ENCODE measurements around the gene PLEKHA6.

The PLEKHA6 gene

DNA sequence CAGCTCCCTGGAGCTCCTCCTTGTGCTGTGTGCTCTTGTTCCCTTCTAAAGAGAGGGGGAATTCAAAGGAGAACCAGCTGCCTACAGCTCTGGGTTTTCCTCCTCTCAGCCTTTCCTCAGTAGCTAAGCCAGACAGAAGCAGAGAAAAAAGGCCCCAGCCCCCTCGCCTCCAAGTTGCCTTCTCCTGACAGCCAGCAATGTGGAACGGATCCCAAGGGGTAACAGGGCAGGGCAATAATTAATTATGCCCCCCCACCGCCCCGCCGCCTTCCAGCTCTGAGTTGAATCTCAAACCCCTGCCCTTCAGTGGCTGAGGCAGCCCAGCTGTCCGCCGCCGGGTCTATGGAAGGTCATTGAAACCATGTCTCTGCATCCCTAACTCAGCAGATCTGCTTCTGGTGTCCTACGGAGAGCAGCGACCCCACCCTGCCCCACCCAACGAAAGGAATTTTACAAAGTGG is 76.9 kb downstream of the PLEKHA6 start:
- no peak for DNase-seq

DNA sequence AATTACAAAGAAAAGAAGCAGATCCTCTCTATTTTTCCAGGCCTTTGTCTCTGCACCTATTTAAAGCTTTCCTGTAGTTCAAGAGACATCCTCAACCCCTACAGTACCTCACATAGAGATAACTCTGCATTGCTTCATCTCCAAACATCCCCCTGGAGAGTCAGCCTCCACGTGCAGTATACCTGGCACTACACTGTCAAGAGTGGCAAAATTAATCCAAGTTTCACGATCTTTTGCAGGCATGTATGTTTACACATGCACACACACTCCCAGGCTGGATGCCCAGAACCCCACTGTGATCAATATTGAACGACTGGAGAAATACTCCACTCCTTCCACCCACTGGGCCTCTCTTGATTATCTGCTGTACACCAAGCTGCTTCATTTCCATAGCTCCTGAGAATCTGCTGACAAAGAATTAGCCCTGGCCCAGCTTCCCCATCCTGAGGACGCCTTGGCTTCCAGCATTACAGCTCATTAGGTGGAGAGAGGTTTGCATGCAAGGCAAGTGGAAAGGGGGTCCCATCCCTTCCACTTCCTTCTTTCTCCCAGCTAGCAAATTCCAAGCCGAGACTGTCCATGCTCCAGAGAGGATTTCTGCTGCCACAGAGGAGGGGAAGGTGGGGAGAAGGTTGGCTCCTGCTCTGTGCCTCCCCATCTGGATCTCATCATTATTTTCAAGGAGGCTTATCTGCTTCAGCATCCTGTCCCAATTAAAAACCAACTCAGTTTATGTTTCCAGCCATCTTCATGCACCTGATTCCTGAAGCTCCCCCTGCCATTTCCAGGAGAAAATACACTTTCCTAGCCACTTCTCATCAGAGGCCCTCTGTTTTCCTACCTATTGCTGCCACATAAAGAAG is 79.4 kb downstream of the PLEKHA6 start:
- DNase-seq = no peak

DNA sequence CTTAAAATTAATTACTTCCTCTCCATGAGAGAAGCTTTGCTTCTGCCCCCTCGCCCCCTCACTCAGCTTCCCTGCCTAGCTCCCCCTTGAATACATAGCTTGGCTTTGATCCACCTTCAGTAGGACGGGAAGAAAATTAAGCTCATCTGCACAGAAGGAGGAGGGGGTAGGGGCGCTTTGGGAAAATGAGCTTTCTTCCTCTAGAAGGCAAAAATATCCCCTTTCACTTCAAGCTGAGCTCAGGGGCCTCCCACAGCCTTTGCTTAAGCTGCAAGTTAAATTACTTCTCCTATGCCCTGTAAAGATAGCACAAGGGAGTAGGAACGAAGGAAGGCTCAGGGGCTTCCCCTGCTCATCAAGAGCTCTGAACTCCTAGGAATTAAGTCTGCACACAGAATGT is 80.8 kb downstream of the PLEKHA6 start:
- DNase-seq = no peak

DNA sequence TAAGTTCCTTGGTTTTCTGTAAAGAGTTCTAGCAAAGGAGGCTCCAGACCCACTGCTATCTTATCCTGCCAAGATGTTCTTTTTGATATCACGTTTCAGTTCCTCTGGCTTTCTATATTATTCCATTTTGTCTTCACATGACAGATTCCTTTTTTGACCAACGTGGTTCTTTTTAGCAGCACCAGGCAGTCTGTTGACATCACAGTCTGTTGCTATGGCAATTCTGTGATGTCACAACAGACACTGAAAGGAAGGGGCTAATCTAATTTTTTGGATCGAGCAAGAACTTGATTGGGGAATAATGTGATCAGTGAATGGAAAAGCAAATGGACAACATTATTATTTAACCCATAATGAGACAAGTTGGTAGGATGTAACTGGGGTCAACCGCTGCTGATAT is 81.5 kb downstream of the PLEKHA6 start:
- DNase-seq = no peak

DNA sequence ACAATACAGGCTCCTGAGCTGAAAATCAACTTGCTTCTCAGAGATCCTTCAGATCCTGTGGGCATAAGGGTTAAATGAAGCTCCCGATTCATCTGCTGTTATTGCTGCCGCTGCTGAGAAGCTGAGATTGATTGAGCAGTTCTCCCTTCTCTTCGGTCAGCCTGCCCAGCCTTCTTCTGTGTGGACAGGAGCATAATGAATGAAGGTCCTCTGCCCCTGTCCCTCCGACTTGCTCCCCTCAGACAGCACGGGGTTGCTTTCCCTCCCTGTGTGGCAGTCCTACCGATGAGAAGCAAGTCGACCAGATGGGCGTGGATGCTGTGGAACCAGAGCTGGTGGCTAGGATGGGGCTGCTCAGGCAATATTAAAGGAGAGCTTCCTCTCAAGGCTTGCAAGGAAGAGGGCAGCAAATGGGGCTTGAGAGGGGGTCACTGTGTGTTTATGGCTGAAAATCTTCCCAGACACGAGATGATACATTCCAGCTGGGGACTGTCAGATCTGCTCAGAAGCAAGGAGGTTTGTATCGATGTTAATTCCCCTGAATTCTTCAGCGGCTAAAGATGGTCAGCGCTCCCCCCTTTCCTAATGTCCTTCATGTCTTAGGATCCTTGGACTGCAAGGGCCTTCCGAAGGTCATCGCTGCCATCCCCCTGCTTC is 82.0 kb downstream of the PLEKHA6 start:
- DNase-seq = no peak

DNA sequence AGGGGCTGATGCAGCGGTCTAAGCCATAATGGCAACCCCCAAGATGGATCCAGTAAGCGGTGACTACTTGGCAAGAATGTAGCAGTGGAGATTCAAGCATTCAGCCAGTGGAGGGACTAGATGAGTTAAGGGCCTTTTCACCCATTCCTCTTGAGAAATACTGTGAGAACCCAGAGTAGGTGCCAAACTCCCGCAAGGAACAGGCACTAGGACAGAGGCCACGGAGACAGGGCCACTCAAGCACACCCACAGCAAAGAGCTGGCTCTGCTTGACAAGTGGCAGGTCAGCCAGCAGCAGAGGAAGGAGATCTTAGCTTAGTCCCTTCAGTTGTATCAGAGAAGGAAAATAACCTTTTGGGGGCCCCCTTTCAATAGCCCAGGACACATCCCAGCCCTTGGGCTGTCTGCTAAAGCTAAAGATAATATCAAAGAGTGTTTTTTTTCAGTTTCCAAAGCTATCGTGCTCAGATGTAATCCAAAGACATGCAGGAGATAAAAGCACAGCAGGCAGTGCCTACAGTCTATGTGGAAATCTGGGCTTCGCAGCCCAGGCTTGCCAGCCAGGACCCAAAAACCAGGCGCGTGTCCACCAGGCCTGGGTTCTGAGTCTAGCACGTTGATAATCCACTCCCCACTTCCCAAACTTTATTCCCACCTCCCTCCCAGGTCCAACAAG is 83.9 kb downstream of the PLEKHA6 start:
- DNase-seq = no peak

DNA sequence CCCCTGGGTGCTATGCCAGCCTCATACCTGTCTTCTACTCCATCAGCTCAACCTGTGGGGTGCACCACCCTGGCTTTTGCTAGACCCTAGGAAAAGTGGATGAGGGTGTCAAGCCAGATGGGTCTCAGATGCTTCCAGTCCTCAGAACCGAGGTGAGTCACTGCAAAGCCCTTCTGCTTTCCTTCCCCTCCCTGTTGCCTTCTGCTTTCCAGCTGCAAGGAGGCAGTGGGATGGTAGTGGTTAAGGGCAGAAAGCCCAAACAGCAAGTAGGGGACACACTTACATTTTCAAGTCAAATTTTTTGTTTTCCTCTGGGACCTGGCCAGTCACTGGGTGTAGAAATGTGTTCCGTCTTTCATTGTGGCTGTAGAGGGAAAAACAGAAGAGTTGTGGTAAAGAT is 85.3 kb downstream of the PLEKHA6 start:
- no peak for DNase-seq

DNA sequence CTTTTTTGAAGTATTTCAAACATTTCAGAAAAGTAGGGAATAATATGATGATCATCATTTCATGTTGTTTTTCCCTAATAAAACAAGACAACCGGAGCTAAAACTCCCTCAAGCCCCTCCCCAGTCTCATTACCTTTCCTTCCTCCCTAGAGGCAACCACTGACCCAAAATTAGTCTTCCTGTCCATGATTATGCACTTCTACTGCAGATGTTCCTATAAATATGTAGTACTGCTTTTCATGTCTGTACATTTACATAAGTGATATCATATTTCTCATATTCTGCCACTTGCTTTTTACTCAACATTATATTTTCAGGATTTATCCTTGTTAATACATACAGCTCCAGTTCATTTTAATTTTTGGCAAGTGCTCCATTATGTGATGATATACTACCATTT is 87.2 kb downstream of the PLEKHA6 start:
- DNase-seq = no peak

DNA sequence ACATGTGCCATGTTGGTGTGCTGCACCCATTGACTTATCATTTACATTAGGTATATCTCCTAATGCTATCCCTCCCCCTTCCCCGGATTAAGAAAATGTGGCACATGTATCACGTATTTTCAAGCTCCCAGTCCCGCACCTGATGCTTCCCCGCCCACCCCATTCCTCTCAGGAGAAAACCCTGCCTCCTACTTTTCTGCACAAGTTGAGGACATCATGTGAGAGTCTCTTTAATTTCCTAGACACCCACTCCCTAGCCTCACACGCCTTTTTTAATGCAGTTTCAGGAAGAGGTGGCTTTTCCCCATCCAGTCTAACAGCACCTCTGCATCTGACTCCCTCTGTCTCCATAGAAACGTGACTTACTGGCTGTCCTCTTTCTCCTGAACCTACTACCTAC is 87.8 kb downstream of the PLEKHA6 start:
- DNase-seq = no peak

DNA sequence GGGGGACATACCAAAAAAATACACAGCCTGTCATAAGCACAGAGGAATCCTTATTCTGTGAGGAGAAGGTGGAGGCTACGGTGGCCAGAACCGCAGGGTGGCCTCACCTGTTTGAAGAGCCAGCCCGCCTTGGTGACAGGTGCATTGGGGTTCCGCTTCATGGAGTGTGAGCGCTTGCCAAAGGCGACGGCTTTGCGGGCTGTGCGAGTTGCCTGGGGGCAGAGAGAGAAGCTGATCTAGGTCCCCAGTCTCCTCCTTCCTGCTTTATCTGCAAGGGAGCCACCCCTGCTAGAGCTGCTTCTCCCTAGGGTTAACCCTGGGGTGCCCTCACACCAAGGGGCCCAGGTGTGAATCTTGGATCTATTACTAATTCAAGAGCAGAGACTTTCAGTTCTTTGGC is 91.6 kb downstream of the PLEKHA6 start:
- no peak for DNase-seq

DNA sequence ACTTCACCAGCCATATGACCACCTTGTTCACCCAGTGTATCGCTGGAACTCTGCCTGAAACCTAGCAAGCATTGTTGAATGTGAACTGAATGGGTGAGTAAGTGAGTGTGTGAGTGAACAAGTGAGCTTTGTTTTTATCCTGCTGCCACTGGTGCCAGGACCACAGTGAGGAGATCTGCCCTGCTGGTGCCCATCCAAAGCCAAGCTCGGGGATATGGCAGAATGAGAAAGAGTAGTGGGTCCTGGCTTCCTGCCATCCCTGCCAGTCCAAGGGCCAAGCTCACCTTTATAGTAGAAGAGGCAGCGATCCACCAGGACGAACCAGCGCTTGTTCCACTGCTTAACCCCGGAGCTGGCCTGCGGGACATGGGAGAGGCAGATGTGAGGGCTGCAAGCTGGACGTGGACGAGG is 92.5 kb downstream of the PLEKHA6 start:
- no peak for DNase-seq

DNA sequence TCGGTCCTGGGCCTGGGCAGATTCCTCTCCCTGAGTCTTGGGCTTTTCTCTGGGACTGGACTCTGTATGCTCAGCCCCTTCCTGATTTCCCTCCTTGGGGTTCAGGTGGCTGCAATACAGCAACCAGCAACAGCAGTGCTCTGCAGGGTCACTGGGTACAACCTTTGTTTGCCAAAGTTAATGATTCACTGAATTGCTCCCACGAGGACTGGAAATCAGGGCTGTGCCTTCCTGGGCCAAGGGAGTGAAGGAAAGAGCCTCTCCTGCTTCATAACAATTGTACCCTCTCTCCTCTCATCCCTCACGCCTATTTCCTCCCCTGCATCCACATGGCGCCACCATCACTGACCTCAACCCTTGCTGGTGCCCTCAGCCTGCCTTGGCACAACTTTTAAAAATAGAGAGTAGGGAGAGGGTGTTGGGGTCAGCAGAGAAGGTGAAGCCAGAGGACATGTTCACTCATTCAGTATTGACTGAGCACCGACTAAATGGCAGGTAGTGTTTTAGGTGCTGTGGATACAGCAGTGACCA is 93.2 kb downstream of the PLEKHA6 start:
- no peak for DNase-seq

DNA sequence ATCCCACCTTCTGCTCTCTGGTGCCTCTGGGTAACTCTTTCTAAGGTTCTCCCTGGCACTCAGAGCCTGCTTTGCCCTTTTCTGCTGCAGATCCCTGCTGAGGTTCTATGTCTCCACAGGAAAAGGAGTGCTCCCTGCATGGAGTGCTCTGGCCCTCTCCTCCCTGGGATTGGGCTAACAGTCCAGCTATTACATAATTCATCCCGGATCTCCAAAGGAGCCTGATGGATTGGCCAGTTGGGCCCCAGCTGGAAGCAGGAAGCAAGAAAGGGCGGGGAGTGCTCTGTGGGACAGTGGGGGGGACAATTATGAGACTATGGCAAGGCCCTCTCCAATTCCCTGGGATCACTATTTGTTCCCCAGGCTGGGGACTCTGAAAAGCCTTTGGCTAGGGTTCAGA is 94.1 kb downstream of the PLEKHA6 start:
- no peak for DNase-seq

DNA sequence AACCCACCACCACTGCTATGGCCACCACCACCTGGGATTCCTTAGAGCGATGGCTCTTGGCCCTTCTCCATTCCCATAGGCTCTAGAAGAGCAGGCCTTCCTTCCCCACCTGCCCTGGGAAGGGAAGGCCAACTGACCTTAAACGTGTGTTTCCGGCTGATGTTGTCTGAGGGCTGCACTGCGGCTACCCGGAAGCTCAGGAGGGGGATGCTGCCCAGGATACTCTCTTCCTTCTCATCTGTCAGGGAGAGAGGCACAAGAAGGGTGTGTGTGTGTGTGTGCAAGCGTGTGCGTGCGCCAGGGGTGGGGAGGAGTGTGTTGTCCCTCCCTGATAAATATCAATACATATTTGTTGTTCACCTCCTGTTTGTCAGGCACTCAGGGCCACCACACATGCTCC is 94.9 kb downstream of the PLEKHA6 start:
- no peak for DNase-seq

DNA sequence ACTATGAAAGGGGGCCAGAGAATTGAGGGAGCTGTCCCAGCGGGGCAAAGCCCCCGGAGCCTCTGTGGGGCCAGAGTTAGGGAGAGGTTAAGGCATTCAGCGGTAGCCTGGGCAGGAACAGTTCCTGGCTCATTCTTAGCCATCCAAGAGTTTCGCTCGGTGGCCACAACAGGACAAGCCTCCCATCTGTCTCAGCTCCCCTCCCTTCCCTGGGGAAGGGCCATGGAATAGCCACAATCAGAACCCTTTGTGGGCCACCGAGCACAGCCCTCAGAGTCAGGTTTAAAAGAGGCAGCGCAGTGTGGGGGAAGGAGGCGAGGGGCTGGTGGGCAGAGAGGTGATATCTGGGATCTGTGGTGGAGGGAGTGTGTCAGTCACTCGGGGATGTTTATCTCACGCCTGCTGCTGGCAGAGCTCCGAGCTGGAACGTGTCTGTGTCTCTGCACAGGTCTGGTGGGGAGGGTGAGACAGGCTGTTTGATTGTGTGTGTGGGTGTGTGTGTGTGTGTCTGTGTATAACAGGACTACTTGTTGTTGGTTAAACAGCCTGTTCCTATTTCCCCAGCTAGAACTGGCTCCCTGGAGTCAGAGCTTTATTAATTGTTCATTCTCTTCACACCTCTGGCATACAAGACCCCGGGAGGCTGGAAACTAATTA is 96.3 kb downstream of the PLEKHA6 start:
- no peak for DNase-seq

DNA sequence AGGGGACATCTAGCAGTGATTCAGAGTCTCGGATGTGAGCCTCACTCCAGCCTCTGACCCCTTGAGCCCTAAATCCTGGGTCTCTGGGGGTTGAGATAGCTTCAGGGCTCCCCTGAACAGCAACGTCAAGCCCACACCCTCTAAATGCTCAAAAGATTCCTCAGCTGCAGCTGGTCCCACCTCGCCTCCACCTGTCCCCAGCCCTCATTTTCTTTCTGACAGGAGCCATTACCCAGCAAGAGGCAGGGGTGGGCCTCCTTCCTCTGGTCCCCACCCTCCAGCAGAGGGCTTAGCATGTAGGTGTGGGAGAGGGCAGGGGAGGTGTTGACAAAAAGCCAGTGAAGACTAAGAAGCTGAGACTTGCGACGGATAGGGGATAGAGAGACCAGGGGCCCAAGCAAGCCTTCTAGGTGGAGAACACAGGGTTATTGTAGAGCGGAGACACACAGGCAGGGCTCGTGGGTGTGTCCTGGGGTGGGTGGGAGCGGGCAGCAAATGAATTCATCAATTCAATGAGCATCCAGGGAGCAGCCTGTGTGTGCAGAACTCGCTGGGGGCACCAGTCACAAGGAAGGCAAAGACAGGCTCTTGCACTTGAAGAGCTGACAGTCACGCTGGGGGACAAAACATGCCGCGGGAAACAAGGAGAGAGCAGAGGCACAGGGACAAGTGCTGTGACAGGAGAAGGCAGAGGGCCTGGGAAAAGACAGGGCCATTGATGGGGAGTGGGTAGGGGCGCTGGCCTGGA is 97.0 kb downstream of the PLEKHA6 start:
- no peak for DNase-seq

DNA sequence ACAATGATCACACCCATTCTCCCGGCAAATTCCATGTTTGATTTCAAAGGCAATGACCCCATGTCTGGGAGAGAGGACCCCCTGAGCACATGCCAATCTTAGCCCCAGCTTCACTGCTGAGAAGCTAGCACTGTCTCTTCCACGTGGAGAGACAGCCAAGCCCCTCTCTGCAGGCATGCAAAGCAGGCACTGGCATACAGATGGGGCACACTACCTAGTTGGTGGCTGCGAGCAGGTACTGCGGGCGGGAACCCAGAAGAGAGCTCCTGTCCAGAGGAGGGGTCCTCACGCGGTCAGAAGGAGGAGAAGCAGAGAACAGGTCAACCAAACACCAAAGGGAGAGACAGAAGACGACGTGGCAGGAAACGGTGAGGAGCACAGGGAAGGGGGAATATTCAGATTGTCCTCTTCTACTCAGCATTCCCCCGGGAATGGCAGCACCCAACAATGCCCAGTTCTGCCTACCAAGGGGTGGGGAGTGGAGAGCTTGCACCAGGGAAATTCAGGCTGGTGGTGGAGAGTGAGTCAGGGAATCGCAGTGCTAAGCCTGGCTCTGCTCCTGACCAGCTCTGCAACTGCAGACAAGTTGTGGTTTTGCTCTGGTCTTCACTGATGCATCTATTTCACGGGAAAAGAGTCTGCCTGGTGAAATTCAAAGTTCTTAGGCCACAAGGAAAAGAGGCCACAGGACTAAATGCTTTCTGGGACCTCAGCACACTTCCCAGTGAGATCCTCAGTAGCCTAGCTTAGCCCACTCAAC is 97.8 kb downstream of the PLEKHA6 start:
- DNase-seq = no peak

DNA sequence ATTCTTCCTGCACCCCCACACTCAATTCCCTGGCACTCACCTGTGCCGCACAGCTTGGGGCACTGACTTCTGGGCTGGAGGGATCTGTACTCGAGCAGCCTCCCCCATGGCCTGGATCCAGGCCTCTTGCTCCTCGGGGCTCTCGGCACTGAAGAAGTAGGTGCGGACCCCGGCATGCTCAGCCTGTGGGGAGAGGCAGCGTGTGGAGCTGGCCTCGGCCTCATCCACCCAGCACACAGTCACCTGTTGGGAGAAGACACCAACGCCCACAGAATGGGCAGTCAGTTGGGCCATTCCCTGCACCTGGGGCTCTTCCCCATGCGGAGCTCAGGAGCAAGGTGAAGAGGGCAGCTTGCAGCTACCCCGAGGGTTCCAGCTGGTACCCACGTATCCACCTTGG is 98.5 kb downstream of the PLEKHA6 start:
- DNase-seq = no peak

DNA sequence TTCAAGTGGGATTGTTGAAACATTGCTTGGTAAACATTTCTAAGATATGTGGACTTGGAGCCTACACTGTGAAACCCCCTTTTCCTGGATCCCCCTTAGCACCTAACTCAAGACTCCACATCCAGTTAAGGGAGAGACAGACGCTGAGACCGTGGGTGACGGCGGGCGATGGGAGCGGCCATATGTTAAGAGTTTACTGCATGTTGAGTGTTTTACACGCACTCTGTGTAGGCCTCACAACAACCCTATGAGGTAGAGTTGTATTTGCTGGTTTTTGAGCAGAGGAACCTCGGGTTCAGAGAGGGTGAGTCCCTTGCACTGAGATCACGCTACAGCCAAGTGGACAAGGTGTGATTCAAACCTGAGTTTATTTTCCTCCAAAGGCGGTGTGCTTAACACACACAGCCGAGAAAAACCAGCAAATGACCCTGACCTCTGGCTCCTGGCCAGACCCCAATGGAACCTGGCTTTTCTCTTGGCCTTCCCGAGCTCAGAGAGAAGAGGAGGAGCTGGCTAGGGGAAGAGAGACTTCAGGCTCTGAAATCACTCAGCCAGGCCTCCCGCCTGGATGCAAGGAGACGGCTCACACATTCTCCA is 99.0 kb downstream of the PLEKHA6 start:
- DNase-seq = no peak

DNA sequence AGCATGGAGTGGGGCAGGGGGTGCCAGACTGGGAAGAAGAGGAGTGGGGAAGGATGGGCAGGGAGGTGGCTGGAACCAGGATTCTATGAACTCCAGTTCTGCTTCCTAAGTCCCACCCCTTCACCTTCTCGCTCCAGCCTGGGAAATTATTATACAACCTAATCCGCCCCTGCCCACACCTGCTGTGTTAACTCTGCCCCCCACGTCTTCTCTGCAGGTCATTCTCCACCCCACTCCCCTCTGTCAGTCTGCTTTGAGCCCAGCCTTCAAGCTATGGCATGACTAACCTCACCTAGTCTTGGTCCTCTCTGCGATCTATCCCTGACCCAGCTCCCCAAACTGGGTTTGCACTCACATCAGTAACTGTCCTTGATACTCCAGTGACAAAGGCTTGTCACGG is 99.9 kb downstream of the PLEKHA6 start:
- DNase-seq = no peak

DNA sequence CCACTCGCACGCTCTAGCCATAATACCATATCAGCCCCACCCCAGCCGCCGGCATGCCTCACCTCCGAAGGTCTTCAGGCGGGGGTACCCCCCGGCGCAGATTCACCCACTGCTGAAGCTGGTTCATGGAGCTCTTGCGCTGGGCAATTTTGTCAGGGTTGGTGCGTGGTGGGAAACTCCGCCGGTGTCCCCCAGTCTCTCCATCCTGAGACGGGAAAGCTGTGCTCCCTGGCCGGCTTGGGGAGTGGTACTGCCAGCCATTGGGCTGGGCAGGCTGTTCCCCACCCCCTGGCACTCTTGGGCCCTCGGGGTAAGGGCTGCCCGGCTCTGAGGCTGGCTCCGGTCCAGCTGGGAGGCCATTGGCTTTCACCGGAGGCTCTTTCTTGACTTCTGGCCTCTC is 100.5 kb downstream of the PLEKHA6 start:
- no peak for DNase-seq
